Peyer's patch (tissue), 4 donors: ENCODE data around the gene KIF2A.

Experiments used
- POLR2A ChIP-seq, 2 donors: fragments of 450-650 bp; IDR thresholded peaks; one replicate each; pipeline ENCODE4 v1.5.1; 2017; ENCODE audit warnings: antibody characterized with exemption in 2 of 2, mild to moderate bottlenecking in 2 of 2, moderate library complexity in 2 of 2
- TF ChIP-seq, protein P1 (sequence below), 6 experiments: fragments of 450-650 bp in 4 of 6; fragments of 200-600 bp in 2 of 6; sonication (generic) in 1 of 6; IDR thresholded peaks; one replicate each; pipeline ENCODE4 v1.5.1; 2017 to 2019; ENCODE audit warnings: antibody characterized with exemption in 6 of 6, mild to moderate bottlenecking in 3 of 6, moderate library complexity in 1 of 6

DNA sequence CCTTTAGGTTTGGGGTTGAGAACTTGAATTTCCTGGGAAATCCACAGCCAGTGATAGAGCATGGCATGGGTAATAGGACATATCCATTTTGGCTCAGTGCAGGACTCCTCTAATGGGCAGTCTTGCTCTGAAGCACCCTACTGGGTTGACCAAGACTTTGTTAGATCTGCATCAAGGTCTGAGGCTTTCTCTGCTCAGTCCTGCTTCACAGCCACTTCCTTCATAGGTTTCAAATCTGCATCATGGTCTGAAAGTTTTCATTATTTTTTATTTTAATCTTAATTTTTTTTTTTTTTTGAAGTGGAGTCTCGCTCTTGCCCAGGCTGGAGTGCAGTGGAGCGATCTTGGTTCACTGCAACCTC lies 36.5 kb downstream of the KIF2A start:
- TF ChIP-seq, protein P1, sequence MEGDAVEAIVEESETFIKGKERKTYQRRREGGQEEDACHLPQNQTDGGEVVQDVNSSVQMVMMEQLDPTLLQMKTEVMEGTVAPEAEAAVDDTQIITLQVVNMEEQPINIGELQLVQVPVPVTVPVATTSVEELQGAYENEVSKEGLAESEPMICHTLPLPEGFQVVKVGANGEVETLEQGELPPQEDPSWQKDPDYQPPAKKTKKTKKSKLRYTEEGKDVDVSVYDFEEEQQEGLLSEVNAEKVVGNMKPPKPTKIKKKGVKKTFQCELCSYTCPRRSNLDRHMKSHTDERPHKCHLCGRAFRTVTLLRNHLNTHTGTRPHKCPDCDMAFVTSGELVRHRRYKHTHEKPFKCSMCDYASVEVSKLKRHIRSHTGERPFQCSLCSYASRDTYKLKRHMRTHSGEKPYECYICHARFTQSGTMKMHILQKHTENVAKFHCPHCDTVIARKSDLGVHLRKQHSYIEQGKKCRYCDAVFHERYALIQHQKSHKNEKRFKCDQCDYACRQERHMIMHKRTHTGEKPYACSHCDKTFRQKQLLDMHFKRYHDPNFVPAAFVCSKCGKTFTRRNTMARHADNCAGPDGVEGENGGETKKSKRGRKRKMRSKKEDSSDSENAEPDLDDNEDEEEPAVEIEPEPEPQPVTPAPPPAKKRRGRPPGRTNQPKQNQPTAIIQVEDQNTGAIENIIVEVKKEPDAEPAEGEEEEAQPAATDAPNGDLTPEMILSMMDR (IDR thresholded peaks at IDR 0.05): no peak
- TF ChIP-seq POLR2A (IDR thresholded peaks at IDR 0.05): no peak
